Fibroblast of pulmonary artery (primary cell): ENCODE results near the gene C1QTNF6.
A peak's percentile ranks its signal among the peaks of the same experiment; 100 is the strongest.

Experiments
- DNase-seq: peaks from one replicate; pipeline ENCODE4 v3.0.0-alpha.2; 2010; ENCODE audit warnings: low read depth
- H3K4me3 ChIP-seq: replicated peaks from 2 replicates; pipeline ENCODE4 v1.5.1; 2011; ENCODE audit warnings: low read depth, mild to moderate bottlenecking, control low read depth, low read length, moderate library complexity
- TF ChIP-seq, protein P1 (sequence below): IDR thresholded peaks from 2 replicates; pipeline ENCODE4 v1.5.1; 2011; ENCODE audit warnings: mild to moderate bottlenecking, control low read depth, low read length, inconsistent platforms; ENCODE audit errors: missing control alignments

The C1QTNF6 gene

DNA sequence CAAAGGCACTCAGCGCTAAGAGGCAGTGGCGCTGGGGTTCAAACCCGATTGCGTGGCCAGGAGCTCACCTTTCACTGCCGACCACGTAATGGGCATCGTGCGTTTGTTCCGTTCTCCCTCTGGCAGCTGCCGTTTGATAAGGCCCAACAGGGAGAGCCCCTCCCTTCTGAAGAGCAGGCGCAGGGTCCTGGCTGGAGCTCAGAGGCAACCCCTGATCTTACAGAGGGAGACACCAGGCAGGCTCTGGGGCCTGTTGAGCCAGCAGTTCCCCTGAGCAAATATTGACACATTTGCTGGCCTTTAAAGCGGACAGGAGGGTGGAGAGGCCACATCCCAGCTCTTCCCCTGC is 11.7 kb upstream of the C1QTNF6 start:
- H3K4me3 ChIP-seq: peak overlapping the region; percentile 14
- TF ChIP-seq, protein P1, sequence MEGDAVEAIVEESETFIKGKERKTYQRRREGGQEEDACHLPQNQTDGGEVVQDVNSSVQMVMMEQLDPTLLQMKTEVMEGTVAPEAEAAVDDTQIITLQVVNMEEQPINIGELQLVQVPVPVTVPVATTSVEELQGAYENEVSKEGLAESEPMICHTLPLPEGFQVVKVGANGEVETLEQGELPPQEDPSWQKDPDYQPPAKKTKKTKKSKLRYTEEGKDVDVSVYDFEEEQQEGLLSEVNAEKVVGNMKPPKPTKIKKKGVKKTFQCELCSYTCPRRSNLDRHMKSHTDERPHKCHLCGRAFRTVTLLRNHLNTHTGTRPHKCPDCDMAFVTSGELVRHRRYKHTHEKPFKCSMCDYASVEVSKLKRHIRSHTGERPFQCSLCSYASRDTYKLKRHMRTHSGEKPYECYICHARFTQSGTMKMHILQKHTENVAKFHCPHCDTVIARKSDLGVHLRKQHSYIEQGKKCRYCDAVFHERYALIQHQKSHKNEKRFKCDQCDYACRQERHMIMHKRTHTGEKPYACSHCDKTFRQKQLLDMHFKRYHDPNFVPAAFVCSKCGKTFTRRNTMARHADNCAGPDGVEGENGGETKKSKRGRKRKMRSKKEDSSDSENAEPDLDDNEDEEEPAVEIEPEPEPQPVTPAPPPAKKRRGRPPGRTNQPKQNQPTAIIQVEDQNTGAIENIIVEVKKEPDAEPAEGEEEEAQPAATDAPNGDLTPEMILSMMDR: no peak
- DNase-seq: no peak

DNA sequence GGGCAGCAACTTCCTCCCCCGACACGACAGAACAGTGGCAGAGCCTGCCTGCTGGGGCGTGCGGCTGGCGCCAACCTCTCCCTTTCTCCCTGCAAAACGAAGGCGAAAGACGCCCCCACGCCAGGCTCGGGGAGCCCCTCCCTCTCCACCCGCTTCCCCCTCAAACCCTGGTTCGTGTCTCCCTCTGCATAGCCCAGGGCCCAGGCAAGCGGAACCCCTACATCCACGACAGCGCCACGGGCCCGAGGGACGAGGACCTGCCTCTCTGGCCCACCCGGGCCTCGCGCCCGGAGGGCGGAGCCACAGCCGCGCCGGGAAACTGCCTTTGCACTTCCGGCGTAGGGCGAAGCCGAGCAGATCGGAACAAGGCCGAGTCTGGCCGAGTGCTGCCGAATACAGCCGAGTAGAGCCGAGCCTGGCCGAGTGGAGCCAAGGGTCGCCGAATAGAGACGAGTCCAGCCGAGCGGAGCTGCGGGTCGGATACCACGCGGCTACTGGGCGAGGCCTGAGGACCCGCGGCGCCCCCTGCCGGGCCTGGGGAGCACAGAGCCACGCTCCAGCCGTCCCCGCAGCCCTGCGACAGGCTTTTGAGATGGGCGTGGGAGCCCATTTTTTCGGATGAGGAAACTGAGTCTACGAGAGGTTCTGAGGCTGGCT is 11.2 kb upstream of the C1QTNF6 start:
- TF ChIP-seq, protein P1: peak; percentile 83
- peak overlapping the region; percentile 68 for H3K4me3 ChIP-seq
- DNase-seq: peak; percentile 98

DNA sequence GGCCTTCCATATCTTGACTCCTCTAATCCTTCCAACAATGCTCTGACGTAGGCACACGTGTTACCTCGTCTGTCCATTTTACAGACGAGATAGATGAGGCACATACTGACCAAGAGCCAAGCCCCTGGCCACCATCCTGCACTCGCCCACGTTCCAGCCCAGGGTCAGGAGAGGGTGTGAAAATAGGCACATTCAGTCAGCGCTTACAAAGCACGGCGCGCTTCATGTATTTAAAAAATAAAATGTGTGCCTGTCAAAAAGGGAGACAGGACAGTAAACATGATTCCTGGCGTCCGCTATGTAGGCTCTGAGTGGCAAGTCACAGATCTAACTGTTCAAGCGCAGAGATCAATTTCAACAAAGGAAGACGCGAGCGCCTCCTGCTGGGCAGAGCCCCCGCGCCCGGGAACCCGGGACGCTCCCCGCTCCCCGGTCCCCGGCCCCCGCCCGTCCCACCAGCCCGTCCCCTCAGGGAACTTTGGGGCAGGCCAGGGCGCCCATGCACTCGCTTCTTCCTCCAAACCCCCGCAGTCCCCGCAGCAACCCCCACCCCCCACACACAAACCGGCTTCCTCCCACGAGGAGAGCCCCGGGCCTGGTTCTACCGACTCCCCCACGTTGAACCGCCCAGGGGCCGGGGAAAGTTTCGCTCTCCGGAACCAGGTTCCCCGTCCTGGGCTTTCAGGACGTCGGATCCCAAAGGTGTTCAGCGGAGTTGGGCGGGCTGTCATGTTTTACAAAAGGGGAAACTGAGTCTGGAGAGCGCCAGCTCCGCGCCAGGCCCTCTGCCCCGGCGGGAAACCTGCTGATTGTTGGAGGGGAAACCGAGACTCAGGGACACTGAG is 10.4 kb upstream of the C1QTNF6 start:
- peak overlapping the region; percentile 68 for H3K4me3 ChIP-seq
- TF ChIP-seq, protein P1: peak; percentile 57
- peak; percentile 74 for DNase-seq

DNA sequence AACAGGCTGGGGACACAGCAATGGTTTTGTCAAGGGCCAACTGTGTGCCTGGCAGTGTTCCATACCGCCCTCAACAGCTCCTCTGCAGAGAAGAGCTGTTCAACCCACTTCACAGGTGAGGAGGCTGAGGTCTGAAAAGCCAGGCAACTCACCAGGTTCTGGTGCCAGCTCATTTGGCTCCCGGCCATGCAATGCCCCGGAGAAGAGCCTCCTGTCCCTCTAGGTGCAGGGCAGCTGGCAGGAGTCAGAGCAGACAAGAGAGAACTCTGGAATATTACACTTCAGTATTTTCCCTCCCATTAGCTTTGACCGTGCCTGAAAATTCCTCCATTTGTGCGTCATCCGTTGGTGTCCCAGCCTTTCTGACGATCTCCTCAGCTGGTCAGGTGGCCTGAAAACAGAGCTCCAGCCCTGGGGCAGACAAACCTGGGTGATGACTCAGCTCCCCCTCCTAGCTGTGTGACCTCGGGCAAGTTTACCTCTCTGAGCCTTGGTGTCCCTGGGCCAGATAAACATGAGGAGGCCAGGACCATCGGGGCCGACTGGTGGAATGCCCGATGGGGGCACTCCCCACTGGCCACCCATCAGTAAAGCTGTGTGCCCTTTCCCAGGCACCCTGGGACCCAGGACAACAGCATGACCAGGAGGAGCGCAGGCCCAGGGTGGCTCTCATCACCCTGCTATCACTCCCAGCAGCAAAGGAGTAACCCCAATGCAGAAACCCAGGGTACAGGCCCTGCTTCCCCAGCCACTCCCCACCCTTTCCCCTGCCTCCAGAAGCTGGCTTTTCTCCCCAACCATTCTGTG is 9.6 kb upstream of the C1QTNF6 start:
- DNase-seq: peak; percentile 77
- TF ChIP-seq, protein P1: no peak
- H3K4me3 ChIP-seq: no peak overlapping the region

DNA sequence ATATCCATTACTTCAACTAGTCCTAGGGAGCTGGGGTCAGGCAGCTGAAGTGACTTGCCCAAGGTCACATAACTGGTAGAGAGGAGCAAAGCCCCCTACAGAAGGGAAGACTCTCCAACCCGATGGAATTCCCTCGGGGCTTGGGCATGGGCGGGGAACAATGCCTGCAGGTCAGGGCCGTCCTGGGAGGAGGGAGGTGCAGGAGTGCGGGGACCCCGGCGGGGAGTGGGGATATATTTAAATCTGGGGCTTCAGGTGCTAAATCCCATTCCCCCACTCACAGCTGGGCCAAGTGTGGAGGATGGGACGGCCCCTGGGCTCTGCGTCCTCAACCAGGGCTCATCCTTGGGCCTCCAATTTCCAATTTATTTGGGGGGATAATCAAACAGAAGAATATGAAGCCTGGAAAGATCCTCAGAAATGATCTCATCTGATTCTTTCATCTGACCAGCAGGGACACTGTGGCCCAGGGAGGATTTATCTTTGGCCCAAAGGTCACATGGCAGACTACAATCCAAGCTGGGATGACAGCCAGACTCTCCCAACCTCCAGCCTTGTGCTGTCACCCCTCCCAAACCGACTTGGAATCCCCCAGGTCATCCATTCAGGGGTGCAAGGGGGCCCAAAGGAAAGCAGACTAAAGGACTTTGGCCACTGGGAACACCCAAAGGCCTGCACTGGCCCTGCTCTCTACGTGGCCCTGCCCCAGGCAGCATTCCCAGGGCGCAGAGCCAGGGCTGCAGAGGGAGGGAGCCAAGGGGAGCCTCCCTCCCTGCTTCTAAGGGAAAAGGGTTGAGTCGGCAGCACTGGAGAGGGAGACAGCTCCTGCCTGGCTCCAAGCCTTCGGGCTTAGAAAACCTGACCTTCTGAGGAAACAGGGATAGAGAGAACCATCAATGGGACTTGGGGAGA is 8.7 kb upstream of the C1QTNF6 start:
- no peak overlapping the region for H3K4me3 ChIP-seq
- TF ChIP-seq, protein P1: no peak
- peak; percentile 91 for DNase-seq

DNA sequence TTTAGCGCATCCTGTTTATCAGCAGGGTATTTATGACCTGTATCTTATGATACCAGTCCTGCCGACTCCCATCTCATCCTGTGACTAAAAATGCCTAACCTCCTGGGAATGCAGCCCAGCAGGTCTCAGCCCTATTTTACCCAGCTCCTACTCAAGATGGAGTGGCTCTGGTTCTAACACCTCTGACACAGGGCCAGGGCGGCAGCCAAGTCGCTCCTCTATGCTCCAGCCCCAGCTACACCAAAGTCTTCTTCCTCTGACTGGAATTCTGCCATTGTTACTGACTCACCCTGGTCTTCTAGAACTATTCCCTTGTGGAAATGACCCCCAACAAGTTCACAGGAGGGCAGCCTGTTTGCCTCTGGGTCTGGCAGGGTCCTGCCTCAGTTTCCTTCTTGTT is 7.9 kb upstream of the C1QTNF6 start:
- no peak overlapping the region for H3K4me3 ChIP-seq
- DNase-seq: no peak
- TF ChIP-seq, protein P1: no peak
